ES-I3 (cell line): ENCODE measurements around the gene CDH4.

Source experiments
- H3K36me3 ChIP-seq: 2 replicates; pipeline ENCODE4 v1.6.1; 2013; ENCODE audit warnings: mild to moderate bottlenecking, low read length, control low read depth, moderate library complexity; ENCODE audit not compliant: insufficient read depth
- H3K4me1 ChIP-seq: 2 replicates; pipeline ENCODE4 v1.6.1; 2013; ENCODE audit warnings: mild to moderate bottlenecking, control low read depth, low read length; ENCODE audit not compliant: insufficient read depth
- H3K9ac ChIP-seq: 2 replicates; pipeline ENCODE4 v1.6.1; 2013; ENCODE audit warnings: low read depth, mild to moderate bottlenecking, low read length, moderate library complexity
- H3K9me3 ChIP-seq: 2 replicates; pipeline ENCODE4 v1.6.1; 2013; ENCODE audit warnings: mild to moderate bottlenecking, low read length, moderate library complexity; ENCODE audit not compliant: control insufficient read depth, insufficient read depth

The CDH4 gene

DNA sequence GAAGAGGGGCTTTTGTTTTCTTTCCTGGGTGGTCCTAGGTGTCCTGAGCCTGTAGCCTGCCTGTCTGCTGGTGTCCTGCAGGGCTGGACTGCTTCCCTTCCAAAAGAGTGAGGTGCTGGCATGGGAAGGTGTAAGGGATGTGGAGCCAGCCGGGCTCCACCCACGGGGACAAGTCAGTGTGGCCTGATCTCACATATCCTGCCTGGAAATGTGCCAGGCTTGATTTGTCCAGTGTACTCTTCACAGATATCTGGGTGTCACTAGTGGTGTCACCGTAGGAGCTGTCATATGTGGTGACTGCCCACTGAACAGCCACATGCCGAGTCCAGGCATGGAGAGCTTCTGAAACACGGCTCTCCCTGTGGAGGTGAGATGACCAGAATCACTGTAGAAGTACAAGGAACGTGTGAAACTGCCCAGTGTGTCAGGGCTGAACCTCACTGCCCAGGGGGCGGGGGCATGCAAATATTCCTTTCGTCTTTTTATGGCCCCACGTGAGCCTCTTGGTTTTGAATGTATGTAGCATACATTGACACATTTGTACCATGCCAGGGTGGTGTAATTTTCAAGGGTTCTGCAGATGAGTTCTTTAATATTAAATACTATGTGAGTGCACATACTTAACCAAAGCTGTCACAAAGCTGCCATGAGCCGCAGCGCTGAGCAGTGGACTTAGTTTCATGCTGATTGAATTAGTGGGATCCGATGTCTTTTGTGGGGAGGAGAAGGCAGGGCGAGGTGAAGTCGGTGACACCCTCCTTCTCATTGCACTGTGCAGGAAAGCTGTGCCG is 55.8 kb downstream of the CDH4 start:
- H3K9me3 ChIP-seq: no peaks in the 10 kb centered on the region
- H3K9ac ChIP-seq: no peak overlapping the region
- no peaks in the 10 kb centered on the region for H3K36me3 ChIP-seq
- H3K4me1 ChIP-seq: peaks cover 18% of the 10 kb centered on the region

- H3K36me3 ChIP-seq: no peaks in the 10 kb centered on the region
- no peak overlapping the region for H3K9ac ChIP-seq
- peaks cover 18% of the 10 kb centered on the region for H3K4me1 ChIP-seq
- no peaks in the 10 kb centered on the region for H3K9me3 ChIP-seq
Measured at GRCh38 chr20:61308477-61308774, 56.4 kb downstream of the CDH4 start.

DNA sequence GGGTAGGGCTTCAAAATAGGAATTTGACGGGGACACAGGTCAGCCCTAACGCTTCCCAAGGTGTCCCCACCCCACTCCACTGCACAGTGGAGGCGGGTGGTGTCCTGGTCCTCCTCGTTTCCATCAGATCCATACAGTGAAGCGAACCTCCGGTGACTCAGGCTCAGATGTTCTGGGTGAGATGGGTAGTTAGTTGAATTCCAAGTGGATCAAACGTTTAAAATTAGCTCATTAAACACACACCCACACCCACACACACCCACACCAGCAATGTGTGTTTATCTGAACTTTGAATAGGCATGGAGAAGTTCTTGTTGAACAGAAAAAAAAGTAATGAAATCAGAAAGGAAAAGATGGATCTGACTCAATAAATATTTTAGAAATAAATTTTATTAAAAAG is 58.9 kb downstream of the CDH4 start:
- H3K9me3 ChIP-seq: no peaks in the 10 kb centered on the region
- peaks cover 18% of the 10 kb centered on the region for H3K4me1 ChIP-seq
- no peak overlapping the region for H3K9ac ChIP-seq
- H3K36me3 ChIP-seq: no peaks in the 10 kb centered on the region

GRCh38 chr20:61311656-61312387 is 59.8 kb downstream of the CDH4 start:
- Histone ChIP-seq H3K36me3 (no peaks in the 10 kb centered on the region), H3K9me3 (no peaks in the 10 kb centered on the region), H3K9ac (no peak overlapping the region), H3K4me1 (peaks cover 13% of the 10 kb centered on the region)

- no peaks in the 10 kb centered on the region for H3K9me3 ChIP-seq
- no peak overlapping the region for H3K9ac ChIP-seq
- H3K4me1 ChIP-seq: peaks cover 6% of the 10 kb centered on the region
- no peaks in the 10 kb centered on the region for H3K36me3 ChIP-seq
Measured at GRCh38 chr20:61312925-61313324, 60.9 kb downstream of the CDH4 start.

DNA sequence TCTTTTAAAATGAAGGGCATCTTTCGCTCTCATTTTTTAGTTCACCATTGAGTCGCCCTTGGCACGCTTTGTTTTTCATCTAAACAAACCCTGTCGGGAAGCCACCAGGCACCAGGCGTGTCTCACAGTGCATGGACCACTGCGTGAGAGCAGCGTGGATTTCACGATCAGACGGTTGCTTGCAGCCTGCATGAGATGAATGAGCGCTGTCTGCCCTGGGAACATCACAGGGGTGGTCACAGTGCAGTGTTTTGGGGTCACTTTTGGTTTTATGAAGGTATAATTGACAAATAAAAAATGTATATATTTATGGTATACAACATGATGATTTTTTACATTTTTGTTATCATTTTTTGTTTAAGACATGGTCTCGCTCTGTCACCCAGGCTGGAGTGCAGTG is 61.3 kb downstream of the CDH4 start:
- no peaks in the 10 kb centered on the region for H3K9me3 ChIP-seq
- H3K36me3 ChIP-seq: no peaks in the 10 kb centered on the region
- H3K4me1 ChIP-seq: peaks cover 6% of the 10 kb centered on the region
- no peak overlapping the region for H3K9ac ChIP-seq

DNA sequence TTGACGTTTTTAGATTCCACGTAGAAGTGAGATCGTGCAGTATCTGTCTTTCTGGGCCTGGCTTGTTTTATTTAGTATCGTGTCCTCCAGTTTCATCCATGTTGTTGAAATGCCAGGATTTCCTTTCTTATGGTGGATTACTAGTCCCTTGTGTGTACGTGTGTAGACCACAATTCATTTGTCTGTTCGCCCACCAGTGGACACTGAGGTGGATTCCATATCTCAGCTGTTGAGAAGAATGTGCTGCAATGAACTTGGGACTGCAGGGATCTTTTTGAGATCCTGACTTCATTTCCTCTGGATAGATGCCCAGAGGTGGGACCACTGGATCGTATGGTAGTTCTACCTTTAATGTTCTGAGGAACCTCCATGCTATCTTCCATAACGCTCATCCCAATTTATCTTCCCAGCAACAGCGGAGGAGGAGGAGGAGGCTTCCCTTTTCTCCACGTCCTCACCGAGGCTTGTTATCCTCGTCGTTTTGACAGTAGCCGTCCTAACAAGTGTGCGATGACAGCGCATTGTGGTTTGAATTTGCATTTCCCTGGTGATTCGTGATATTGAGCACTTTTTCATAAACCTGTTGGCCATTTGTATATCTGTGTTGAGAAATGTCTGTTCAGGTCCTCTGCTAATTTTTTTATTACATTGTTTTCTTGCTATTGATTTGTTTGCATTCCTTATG is 62.4 kb downstream of the CDH4 start:
- Histone ChIP-seq H3K9ac (no peak overlapping the region), H3K4me1 (no peaks in the 10 kb centered on the region), H3K36me3 (no peaks in the 10 kb centered on the region), H3K9me3 (no peaks in the 10 kb centered on the region)

GRCh38 chr20:61315319-61315718 is 63.3 kb downstream of the CDH4 start:
- H3K4me1 ChIP-seq: no peaks in the 10 kb centered on the region
- no peak overlapping the region for H3K9ac ChIP-seq
- no peaks in the 10 kb centered on the region for H3K9me3 ChIP-seq
- H3K36me3 ChIP-seq: no peaks in the 10 kb centered on the region

DNA sequence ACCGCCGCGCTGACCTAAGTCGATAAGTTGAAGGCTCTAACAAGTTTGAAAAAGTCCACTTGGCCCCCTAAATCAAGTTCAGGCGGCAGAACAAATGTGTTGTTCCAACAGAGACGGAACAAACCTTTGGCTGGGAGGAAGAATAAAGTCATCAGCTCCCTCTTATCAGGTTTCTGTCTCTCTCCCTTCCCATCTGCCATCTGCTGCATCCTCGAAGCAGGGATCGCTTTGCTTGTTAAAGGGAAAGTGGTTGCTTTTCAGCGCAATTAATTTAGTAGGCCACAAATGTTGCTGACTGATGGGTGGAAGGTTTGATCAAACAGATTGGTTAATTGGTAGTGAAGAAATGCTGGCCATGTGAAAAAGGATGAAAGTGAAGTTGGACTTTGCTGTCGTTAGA is 64.3 kb downstream of the CDH4 start:
- H3K9ac ChIP-seq: no peak overlapping the region
- no peaks in the 10 kb centered on the region for H3K4me1 ChIP-seq
- no peaks in the 10 kb centered on the region for H3K9me3 ChIP-seq
- no peaks in the 10 kb centered on the region for H3K36me3 ChIP-seq

- no peak overlapping the region for H3K9ac ChIP-seq
- H3K9me3 ChIP-seq: no peaks in the 10 kb centered on the region
- H3K4me1 ChIP-seq: no peaks in the 10 kb centered on the region
- no peaks in the 10 kb centered on the region for H3K36me3 ChIP-seq
Measured at GRCh38 chr20:61317966-61318530, 66.0 kb downstream of the CDH4 start.

- no peaks in the 10 kb centered on the region for H3K9me3 ChIP-seq
- H3K4me1 ChIP-seq: no peaks in the 10 kb centered on the region
- H3K36me3 ChIP-seq: no peaks in the 10 kb centered on the region
- H3K9ac ChIP-seq: no peak overlapping the region
Measured at GRCh38 chr20:61320691-61321425, 68.8 kb downstream of the CDH4 start.

DNA sequence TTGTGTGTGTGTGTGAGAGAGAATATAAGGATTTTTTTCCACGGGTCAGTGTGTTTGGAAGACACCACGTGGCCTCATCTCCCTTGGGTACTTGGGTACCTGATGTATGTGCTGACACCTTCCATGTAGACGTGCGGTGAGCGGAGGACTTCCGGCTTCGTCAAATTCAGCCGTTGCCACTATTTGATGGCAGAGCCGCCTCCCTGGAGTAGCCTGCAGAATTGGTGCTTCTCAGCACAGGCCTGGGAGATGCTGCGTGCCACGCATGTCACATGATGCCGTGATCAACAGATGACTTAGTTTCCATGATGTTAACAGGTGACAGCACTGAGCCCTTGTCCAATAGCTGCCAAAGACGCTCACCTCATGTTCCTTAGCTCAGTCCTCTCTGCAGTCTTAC is 69.4 kb downstream of the CDH4 start:
- Histone ChIP-seq H3K4me1 (no peaks in the 10 kb centered on the region), H3K9me3 (no peaks in the 10 kb centered on the region), H3K36me3 (no peaks in the 10 kb centered on the region), H3K9ac (no peak overlapping the region)

- Histone ChIP-seq H3K36me3 (no peaks in the 10 kb centered on the region), H3K4me1 (no peaks in the 10 kb centered on the region), H3K9ac (no peak overlapping the region), H3K9me3 (no peaks in the 10 kb centered on the region)
Measured at GRCh38 chr20:61322151-61322865, 70.2 kb downstream of the CDH4 start.

- H3K9ac ChIP-seq: no peak overlapping the region
- no peaks in the 10 kb centered on the region for H3K4me1 ChIP-seq
- no peaks in the 10 kb centered on the region for H3K9me3 ChIP-seq
- H3K36me3 ChIP-seq: no peaks in the 10 kb centered on the region
Measured at GRCh38 chr20:61324906-61325305, 72.8 kb downstream of the CDH4 start.
